Type B pancreatic cell (in vitro differentiated cells): ENCODE results near the gene NMRAL1. TPM values are rescaled to one million over a fixed set of nuclear protein-coding genes. Genes with fewer than 3 reads are reported as not detected.
A peak's percentile ranks its signal among the peaks of the same experiment; 100 is the strongest.

Source experiments
- DNase-seq: peaks from one replicate; pipeline ENCODE4 v3.0.0; 2021; ENCODE audit warnings: mixed read lengths; ENCODE audit not compliant: unreplicated experiment; ENCODE audit errors: extremely low spot score
- H3K27ac Mint-ChIP-seq: 2 replicates; pipeline ENCODE4 v1.8.0; 2021; ENCODE audit warnings: mild to moderate bottlenecking, mixed read lengths
- H3K27me3 Mint-ChIP-seq: 2 replicates; pipeline ENCODE4 v1.8.0; 2021; ENCODE audit warnings: mixed read lengths
- H3K36me3 Mint-ChIP-seq: 2 replicates; pipeline ENCODE4 v1.8.0; 2021; ENCODE audit warnings: mixed read lengths
- H3K4me1 Mint-ChIP-seq: one replicate; pipeline ENCODE4 v1.8.0; 2021; ENCODE audit warnings: mixed read lengths; ENCODE audit not compliant: unreplicated experiment
- H3K4me3 Mint-ChIP-seq: 2 replicates; pipeline ENCODE4 v1.8.0; 2021; ENCODE audit warnings: mild to moderate bottlenecking, mixed read lengths
- H3K9me3 Mint-ChIP-seq: 2 replicates; pipeline ENCODE4 v1.8.0; 2021; ENCODE audit warnings: mixed read lengths
- total RNA-seq: library from RNA; stranded (reverse); gene quantifications from 2 replicates; pipeline ENCODE4 v1.2.1, GENCODE V29; 2021; ENCODE audit warnings: low replicate concordance
- TF ChIP-seq, protein P1 (sequence below): fragments of 200-600 bp; sonication (generic); conservative IDR thresholded peaks from 2 replicates; pipeline ENCODE4 v1.5.0; 2021; ENCODE audit warnings: antibody characterized with exemption, mild to moderate bottlenecking

NMRAL1 gene
- total RNA-seq, 1 donor from 2014 or later: 49.1 TPM

DNA sequence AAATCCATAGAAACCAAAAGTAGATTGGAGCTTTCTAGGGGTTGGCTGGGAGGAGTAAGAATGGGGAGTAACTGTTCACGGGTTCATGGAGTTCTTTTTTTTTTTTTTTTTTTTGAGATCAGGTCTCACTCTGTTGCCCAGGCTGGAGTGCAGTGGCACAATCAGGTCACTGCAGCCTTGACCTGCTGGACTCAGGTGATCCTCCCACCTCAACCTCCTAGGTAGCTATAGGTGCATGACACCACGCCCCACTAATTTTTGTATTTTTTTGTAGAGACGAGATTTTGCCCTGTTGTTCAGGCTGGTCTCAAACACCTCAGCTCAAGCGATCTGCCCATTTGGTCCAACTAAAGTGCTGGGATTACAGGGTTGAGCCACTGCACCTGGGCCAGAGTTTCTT, 1.5 kb downstream of the NMRAL1 start:
- no peak for DNase-seq
- peaks cover 23% of the 10 kb centered on the region for H3K4me1 Mint-ChIP-seq
- peaks cover 3% of the 10 kb centered on the region for H3K9me3 Mint-ChIP-seq
- H3K36me3 Mint-ChIP-seq: peaks cover 6% of the 10 kb centered on the region
- peak overlapping the region; percentile 91 for H3K4me3 Mint-ChIP-seq
- peak overlapping the region; percentile 46 for H3K27ac Mint-ChIP-seq
- TF ChIP-seq, protein P1, sequence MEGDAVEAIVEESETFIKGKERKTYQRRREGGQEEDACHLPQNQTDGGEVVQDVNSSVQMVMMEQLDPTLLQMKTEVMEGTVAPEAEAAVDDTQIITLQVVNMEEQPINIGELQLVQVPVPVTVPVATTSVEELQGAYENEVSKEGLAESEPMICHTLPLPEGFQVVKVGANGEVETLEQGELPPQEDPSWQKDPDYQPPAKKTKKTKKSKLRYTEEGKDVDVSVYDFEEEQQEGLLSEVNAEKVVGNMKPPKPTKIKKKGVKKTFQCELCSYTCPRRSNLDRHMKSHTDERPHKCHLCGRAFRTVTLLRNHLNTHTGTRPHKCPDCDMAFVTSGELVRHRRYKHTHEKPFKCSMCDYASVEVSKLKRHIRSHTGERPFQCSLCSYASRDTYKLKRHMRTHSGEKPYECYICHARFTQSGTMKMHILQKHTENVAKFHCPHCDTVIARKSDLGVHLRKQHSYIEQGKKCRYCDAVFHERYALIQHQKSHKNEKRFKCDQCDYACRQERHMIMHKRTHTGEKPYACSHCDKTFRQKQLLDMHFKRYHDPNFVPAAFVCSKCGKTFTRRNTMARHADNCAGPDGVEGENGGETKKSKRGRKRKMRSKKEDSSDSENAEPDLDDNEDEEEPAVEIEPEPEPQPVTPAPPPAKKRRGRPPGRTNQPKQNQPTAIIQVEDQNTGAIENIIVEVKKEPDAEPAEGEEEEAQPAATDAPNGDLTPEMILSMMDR: no peak
- no peaks in the 10 kb centered on the region for H3K27me3 Mint-ChIP-seq

DNA sequence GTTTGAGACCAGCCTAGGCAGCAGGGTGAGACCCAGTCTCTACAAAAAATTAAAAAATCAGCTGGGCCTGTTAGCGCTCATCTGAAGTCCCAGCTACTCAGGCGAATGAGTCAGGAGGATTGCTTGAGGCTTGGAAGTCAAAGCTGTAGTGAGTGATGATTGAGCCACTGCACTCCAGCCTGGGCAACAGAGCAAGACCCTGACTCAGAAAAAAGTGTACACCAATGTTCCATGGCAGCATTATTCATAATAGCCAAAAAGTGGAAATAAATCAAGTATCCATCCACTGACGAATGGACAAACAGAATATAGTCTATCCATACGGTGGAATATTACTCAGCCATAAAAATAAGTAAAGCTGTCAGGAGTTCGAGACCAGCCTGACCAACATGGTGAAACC, 2.6 kb downstream of the NMRAL1 start:
- H3K9me3 Mint-ChIP-seq: peaks cover 3% of the 10 kb centered on the region
- TF ChIP-seq, protein P1: no peak
- no peak for DNase-seq
- no peaks in the 10 kb centered on the region for H3K27me3 Mint-ChIP-seq
- no peak overlapping the region for H3K27ac Mint-ChIP-seq
- H3K36me3 Mint-ChIP-seq: peaks cover 6% of the 10 kb centered on the region
- peaks cover 18% of the 10 kb centered on the region for H3K4me1 Mint-ChIP-seq
- peak overlapping the region; percentile 31 for H3K4me3 Mint-ChIP-seq

DNA sequence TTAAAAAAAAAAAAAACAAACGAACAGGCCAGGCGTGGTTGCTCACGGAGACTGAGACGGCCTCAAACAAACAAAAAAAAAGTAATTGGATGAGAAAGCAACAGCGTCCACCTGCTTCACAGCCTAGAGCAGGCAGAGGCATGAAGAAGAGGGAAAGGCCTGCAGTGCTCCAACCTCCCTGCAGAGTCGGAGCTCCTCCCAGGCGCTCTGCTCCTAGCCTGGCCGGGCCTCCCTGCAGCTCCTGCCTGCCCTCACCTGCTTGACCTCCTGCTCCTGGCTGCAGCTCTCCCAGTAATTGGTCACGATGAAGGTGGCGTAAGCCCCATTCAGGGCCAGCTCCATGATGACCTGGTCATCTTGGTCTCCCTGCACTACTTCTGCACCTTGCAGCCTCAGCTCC, 5.5 kb downstream of the NMRAL1 start:
- H3K27me3 Mint-ChIP-seq: no peaks in the 10 kb centered on the region
- no peaks in the 10 kb centered on the region for H3K9me3 Mint-ChIP-seq
- H3K4me1 Mint-ChIP-seq: peaks cover 9% of the 10 kb centered on the region
- peaks cover 7% of the 10 kb centered on the region for H3K36me3 Mint-ChIP-seq
- TF ChIP-seq, protein P1: no peak
- H3K4me3 Mint-ChIP-seq: no peak overlapping the region
- no peak for DNase-seq
- H3K27ac Mint-ChIP-seq: no peak overlapping the region

DNA sequence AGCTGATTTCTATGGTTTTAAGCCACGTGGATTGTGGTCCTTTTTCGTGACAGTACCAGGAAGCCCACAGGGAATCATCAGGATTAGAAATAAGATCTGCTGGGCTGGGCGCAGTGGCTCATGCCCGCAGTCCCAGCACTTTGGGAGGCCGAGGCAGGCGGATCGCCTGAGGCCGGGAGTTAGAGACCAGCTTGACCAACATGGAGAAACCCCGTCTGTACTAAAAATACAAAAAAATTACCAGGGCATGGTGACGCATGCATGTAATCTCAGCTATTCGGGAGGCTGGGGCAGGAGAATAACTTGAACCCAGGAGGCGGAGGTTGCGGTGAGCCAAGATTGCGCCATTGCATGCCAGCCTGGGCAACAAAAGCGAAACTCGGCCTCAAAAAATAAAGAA, 6.5 kb downstream of the NMRAL1 start:
- Mint-ChIP-seq H3K4me3 (no peak overlapping the region), H3K4me1 (peaks cover 3% of the 10 kb centered on the region)

DNA sequence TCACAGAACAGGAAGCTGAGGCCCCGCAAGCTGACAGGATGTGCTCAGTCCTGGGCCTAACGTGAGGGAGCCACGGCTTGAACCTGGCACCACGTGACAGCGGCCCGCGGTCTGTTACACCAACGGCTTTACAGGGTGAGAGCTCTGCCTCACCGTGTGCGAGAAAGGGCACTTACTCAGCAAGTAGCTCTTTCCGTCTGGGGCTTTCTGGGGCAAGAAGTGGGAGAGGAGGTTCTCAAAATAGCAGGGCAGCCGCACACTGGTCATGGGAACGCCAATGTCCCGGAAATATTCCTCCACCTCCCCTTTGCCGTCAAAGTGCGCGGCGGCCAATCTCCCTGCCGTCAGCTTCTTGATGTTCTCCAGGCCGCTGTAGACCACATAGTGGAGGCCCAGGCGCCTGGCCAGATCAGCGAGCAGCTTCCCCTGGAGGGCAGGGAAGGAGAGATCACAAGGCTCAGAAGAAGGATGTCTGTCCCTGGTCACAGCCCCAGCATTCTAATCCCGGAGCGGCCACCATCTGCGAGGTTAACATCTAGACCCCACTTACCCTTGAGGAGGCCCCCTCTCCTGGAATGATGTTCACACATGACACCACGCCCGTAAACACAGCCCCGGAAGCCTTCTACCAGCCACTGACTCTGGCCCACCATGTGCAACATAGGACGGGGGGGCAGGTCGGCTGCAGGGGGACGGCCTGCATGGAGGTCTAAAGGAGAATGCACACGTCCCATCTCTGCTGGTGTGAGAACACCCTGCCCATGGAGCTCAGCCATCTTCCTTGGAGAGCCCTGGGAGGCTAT, 8.2 kb downstream of the NMRAL1 start:
- Mint-ChIP-seq H3K9me3 (no peaks in the 10 kb centered on the region), H3K27ac (peak overlapping the region; percentile 31), H3K4me1 (no peaks in the 10 kb centered on the region), H3K27me3 (no peaks in the 10 kb centered on the region), H3K36me3 (peaks cover 7% of the 10 kb centered on the region), H3K4me3 (no peak overlapping the region)
- TF ChIP-seq, protein P1: no peak
- no peak for DNase-seq

More for the DNA sequence above, 6.5 kb downstream of the NMRAL1 start:
- TF ChIP-seq, protein P1: no peak
- no peak for DNase-seq
- H3K27ac Mint-ChIP-seq: no peak overlapping the region
- no peaks in the 10 kb centered on the region for H3K27me3 Mint-ChIP-seq
- H3K36me3 Mint-ChIP-seq: peaks cover 7% of the 10 kb centered on the region
- H3K9me3 Mint-ChIP-seq: no peaks in the 10 kb centered on the region
